ENCODE data around the gene FMN1. TPM values are rescaled to one million over a fixed set of nuclear protein-coding genes. Genes with fewer than 3 reads are reported as not detected.

Gene FMN1
- total and polyA plus RNA-seq, 10 of the 15 experiments (the other 5 are each of a cell fraction or from before 2014, with no cell fraction given) = 0.05 to 0.16 (median 0.08) TPM; not detected in 4

DNA sequence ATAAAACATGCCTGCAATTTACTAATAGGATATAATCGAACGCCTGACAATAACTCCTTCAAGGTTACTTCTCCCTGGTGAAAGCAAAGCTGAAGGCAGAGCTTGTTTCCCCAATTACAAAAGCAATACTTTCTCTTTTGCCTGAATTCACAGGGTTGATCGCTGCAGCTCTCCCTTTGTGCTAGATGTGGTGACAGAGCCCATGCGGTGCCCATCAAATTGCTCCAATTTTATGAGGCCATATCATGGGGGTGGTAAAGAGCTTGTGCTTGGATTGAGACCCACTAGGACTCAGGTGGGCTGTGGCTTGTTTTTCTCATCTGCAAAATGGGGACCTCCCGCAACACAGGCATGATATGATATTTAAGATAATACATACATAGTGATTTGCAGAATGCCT lies 333.3 kb downstream of the FMN1 start:
- no TSS peak for BruUV-seq (replicated peaks)
- Histone ChIP-seq H3K9ac (ENCODE audit: control insufficient read depth, insufficient read depth, low read length) (no peak overlapping the region), H3K79me2 (ENCODE audit: control insufficient read depth, insufficient read depth, low read length) (no peaks in the 10 kb centered on the region), H3K27me3 (replicated peaks in 1 of 2; ENCODE audit: control insufficient read depth in 2 of 2, insufficient read depth in 2 of 2, low read length in 1 of 2) (no peaks in the 10 kb centered on the region; a peak in 1 of 4 replicates), H3K27ac (ENCODE audit: control insufficient read depth, insufficient read depth) (no peak overlapping the region), H3K4me3 (no peak overlapping the region), H3K4me2 (ENCODE audit: control insufficient read depth, insufficient read depth) (no peak overlapping the region), H2AFZ (ENCODE audit: control insufficient read depth, low read depth, low read length) (no peak overlapping the region), H4K20me1 (ENCODE audit: control insufficient read depth, insufficient read depth) (no peaks in the 10 kb centered on the region), H3K36me3 (ENCODE audit: control insufficient read depth in 2 of 2, insufficient read depth in 2 of 2, low read length in 1 of 2) (no peaks in the 10 kb centered on the region), H3K4me1 (ENCODE audit: control insufficient read depth, insufficient read depth, low read length) (peaks cover 8% of the 10 kb centered on the region), H3K9me3 (replicated peaks; ENCODE audit: control insufficient read depth, insufficient read depth, low read length) (no peaks in the 10 kb centered on the region)
- ChIA-PET CTCF (interaction anchor here (1.0 to 1.2 kb wide), 2 partner anchors 17 to 75 kb away, joined by 3 to 4 read pairs; no protein-coding TSS in a partner anchor), SMC1A (ENCODE audit: uncharacterized antibody, unreplicated experiment) (interaction anchor here (1.2 to 1.4 kb wide), 2 partner anchors 15 to 21 kb away, joined by 3 to 5 read pairs; no protein-coding TSS in a partner anchor), RAD21 (ENCODE audit: unreplicated experiment) (no interaction called here), POLR2A (no interaction called here)
- FAIRE-seq (no peak), DNase-seq (ENCODE audit: low read depth, low spot score) (no peak), ATAC-seq (no peak)
- WGBS (ENCODE audit: insufficient coverage, insufficient replicate concordance, low lambda C conversion rate, missing lambda C conversion rate) = 99% methylated on average over 5 of the region's 5 CpGs
- intact Hi-C loops (cut with micrococcal nuclease; ENCODE audit: unreplicated experiment) = no loop called here
- in situ Hi-C loops (cut with MboI) = no loop called here
- no peak for TF ChIP-seq HDAC2 (IDR thresholded peaks at IDR 0.05)
- no peak for TF ChIP-seq NR2C1 (IDR thresholded peaks at IDR 0.05)
- no peak for TF ChIP-seq ATF7 (IDR thresholded peaks at IDR 0.05; ENCODE audit: low read depth)
- TF ChIP-seq, protein P1, sequence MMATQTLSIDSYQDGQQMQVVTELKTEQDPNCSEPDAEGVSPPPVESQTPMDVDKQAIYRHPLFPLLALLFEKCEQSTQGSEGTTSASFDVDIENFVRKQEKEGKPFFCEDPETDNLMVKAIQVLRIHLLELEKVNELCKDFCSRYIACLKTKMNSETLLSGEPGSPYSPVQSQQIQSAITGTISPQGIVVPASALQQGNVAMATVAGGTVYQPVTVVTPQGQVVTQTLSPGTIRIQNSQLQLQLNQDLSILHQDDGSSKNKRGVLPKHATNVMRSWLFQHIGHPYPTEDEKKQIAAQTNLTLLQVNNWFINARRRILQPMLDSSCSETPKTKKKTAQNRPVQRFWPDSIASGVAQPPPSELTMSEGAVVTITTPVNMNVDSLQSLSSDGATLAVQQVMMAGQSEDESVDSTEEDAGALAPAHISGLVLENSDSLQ (IDR thresholded peaks at IDR 0.05) = no peak
- TF ChIP-seq, protein P2, sequence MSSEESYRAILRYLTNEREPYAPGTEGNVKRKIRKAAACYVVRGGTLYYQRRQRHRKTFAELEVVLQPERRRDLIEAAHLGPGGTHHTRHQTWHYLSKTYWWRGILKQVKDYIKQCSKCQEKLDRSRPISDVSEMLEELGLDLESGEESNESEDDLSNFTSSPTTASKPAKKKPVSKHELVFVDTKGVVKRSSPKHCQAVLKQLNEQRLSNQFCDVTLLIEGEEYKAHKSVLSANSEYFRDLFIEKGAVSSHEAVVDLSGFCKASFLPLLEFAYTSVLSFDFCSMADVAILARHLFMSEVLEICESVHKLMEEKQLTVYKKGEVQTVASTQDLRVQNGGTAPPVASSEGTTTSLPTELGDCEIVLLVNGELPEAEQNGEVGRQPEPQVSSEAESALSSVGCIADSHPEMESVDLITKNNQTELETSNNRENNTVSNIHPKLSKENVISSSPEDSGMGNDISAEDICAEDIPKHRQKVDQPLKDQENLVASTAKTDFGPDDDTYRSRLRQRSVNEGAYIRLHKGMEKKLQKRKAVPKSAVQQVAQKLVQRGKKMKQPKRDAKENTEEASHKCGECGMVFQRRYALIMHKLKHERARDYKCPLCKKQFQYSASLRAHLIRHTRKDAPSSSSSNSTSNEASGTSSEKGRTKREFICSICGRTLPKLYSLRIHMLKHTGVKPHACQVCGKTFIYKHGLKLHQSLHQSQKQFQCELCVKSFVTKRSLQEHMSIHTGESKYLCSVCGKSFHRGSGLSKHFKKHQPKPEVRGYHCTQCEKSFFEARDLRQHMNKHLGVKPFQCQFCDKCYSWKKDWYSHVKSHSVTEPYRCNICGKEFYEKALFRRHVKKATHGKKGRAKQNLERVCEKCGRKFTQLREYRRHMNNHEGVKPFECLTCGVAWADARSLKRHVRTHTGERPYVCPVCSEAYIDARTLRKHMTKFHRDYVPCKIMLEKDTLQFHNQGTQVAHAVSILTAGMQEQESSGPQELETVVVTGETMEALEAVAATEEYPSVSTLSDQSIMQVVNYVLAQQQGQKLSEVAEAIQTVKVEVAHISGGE (CRISPR knock-in tag; IDR thresholded peaks at IDR 0.05) = no peak
- TF ChIP-seq NFYB (IDR thresholded peaks at IDR 0.05; ENCODE audit: insufficient read depth, low read depth, low read length) = no peak
- TF ChIP-seq RELA (IDR thresholded peaks at IDR 0.05; ENCODE audit: borderline replicate concordance, partially characterized antibody) = no peak

Measured in GM12878 (cell line).